ENCODE data around the gene MYLK. TPM values are rescaled to one million over a fixed set of nuclear protein-coding genes. Genes with fewer than 3 reads are reported as not detected.
"Not testable (repeated sequence)": the region's sequence is repeated elsewhere in the genome, so short reads cannot be mapped to it uniquely, and the experiment has no call there.

The MYLK gene
- total and polyA plus RNA-seq, 9 donors, result 50.2 to 645 (median 205) TPM

GRCh38 chr3:123723070-123723469 lies 161.1 kb downstream of the MYLK start:
- no peaks in the 10 kb centered on the region for H3K36me3 ChIP-seq
- 56 to 69% (median 60%) methylated on average over 4 of the region's 4 CpGs for WGBS, 3 donors
- intact Hi-C loops (cut with DNase I), result loop anchor here in 1 of 4 donors (2.0 kb wide), 1 partner anchor 74 kb away; no protein-coding TSS in a partner anchor
- no peak for TF ChIP-seq POLR2A (IDR thresholded peaks at IDR 0.05)
- no peak for TF ChIP-seq EP300 (IDR thresholded peaks at IDR 0.05)
- TF ChIP-seq CTCF (IDR thresholded peaks at IDR 0.05), result no peak
- no peaks in the 10 kb centered on the region for H3K27me3 ChIP-seq
- no peak for DNase-seq
- H3K4me3 ChIP-seq, result no peak overlapping the region
- H3K4me1 ChIP-seq (ENCODE audit: insufficient read depth), result no peaks in the 10 kb centered on the region
- H3K27ac ChIP-seq, result no peak overlapping the region
- no peaks in the 10 kb centered on the region for H3K9me3 ChIP-seq

GRCh38 chr3:123722456-123722855 lies 161.7 kb downstream of the MYLK start:
- H3K4me1 ChIP-seq (ENCODE audit: insufficient read depth), result no peaks in the 10 kb centered on the region

GRCh38 chr3:123722021-123722420 lies 162.1 kb downstream of the MYLK start:
- WGBS, 3 donors, result 85 to 86% (median 85%) methylated on average over 9 to 10 of the region's 10 CpGs
- H3K9me3 ChIP-seq, result no peaks in the 10 kb centered on the region
- TF ChIP-seq CTCF (IDR thresholded peaks at IDR 0.05) (no peak), EP300 (IDR thresholded peaks at IDR 0.05) (no peak), POLR2A (IDR thresholded peaks at IDR 0.05) (no peak)
- no peak overlapping the region for H3K27ac ChIP-seq
- no peaks in the 10 kb centered on the region for H3K36me3 ChIP-seq
- no peaks in the 10 kb centered on the region for H3K27me3 ChIP-seq
- no peaks in the 10 kb centered on the region for H3K4me1 ChIP-seq (ENCODE audit: insufficient read depth)
- DNase-seq, result no peak
- no peak overlapping the region for H3K4me3 ChIP-seq
- intact Hi-C loops (cut with DNase I), result loop anchor here in 1 of 4 donors (2.0 kb wide), 1 partner anchor 73 kb away; no protein-coding TSS in a partner anchor

More at GRCh38 chr3:123722456-123722855, 161.7 kb downstream of the MYLK start:
- no peaks in the 10 kb centered on the region for H3K36me3 ChIP-seq
- WGBS, 3 donors, result 46 to 52% (median 51%) methylated on average over 5 of the region's 5 CpGs
- no peaks in the 10 kb centered on the region for H3K9me3 ChIP-seq
- no peak for DNase-seq
- TF ChIP-seq CTCF (IDR thresholded peaks at IDR 0.05) (no peak), EP300 (IDR thresholded peaks at IDR 0.05) (no peak), POLR2A (IDR thresholded peaks at IDR 0.05) (no peak)
- intact Hi-C loops (cut with DNase I), result loop anchor here in 1 of 4 donors (2.0 kb wide), 1 partner anchor 74 kb away; no protein-coding TSS in a partner anchor
- no peaks in the 10 kb centered on the region for H3K27me3 ChIP-seq
- no peak overlapping the region for H3K27ac ChIP-seq
- no peak overlapping the region for H3K4me3 ChIP-seq

DNA sequence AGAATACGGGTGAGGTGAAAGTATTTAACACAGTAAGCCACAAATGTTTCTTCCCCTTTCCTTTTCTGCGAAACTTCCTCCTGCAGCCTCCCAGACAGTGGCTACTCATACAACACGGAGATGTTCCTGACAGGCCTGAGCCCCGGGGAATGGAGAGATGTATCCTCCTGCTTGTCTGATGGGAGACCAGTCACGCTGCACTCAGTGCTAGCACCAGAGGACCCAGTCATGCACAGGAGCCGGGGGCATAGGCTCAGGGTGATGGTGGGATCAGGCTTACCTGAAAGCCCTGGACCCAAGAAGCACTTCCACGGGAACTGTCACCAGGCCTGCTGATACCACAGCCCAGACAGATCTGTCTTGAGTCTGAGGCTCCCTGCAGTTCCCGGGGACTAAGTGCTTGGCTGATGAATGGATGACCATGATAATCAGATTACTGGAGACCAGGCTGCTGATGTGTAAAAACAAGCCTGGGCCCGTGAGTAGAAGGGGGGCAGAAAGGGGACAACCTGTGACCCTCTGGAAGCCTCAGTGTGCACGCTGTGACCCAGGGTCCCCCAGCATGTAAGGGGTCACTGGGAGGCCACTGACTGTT lies 162.9 kb downstream of the MYLK start:
- not testable (repeated sequence) for H3K4me1 ChIP-seq (ENCODE audit: insufficient read depth); H3K9me3 ChIP-seq; H3K4me3 ChIP-seq; H3K27ac ChIP-seq; H3K36me3 ChIP-seq; DNase-seq; H3K27me3 ChIP-seq
- intact Hi-C loops (cut with DNase I), result loop anchor here in 1 of 4 donors (2.0 kb wide), 1 partner anchor 68 kb away; no protein-coding TSS in a partner anchor
- 69 to 80% (median 78%) methylated on average over 8 to 10 of the region's 10 CpGs for WGBS, 3 donors

DNA sequence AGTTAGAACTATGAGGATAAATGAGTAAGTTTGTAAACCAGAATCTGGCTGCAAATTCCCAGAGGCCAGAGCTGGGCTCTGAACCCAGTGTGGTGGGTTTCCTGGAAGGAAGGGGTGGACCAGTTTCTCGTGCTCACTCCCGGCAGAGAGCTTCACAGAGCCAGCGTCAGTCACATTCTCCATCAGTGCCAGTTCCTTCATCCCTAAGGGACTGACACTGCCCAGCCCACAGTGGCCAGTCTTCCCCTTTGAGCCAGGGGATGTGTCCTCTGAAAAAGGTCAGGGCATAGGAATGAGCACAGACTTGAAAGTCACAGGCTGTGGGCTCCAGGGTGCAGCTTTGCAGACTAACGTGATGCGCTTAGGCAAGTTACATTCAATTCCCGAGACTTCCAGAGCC lies 163.5 kb downstream of the MYLK start:
- H3K27ac ChIP-seq, result peak overlapping the region in 1 of 2 donors; percentile 46
- H3K36me3 ChIP-seq, result no peaks in the 10 kb centered on the region
- H3K4me1 ChIP-seq (ENCODE audit: insufficient read depth), result no peaks in the 10 kb centered on the region
- no peaks in the 10 kb centered on the region for H3K27me3 ChIP-seq
- no peak overlapping the region for H3K4me3 ChIP-seq
- intact Hi-C loops (cut with DNase I), result loop anchor here in 1 of 4 donors (2.0 kb wide), 1 partner anchor 68 kb away; no protein-coding TSS in a partner anchor
- no peaks in the 10 kb centered on the region for H3K9me3 ChIP-seq
- no peak for TF ChIP-seq CTCF (IDR thresholded peaks at IDR 0.05)
- DNase-seq, result no peak
- 59 to 69% (median 65%) methylated on average over 6 of the region's 6 CpGs for WGBS, 3 donors
